Vagina (tissue), 2 donors: ENCODE measurements around the gene POLR2J2.
"Not testable (repeated sequence)": the region's sequence is repeated elsewhere in the genome, so short reads cannot be mapped to it uniquely, and the experiment has no call there.

Experiments used
- CTCF ChIP-seq, 3 experiments: fragments of 450-650 bp in 2 of 3; fragments of 200-600 bp in 1 of 3; sonication (generic) in 1 of 3; IDR thresholded peaks; one replicate each; pipeline ENCODE4 v1.5.1; 2017 to 2019; ENCODE audit warnings: antibody characterized with exemption in 3 of 3, mild to moderate bottlenecking in 2 of 3, moderate library complexity in 2 of 3
- POLR2A ChIP-seq, 2 donors: fragments of 450-650 bp; IDR thresholded peaks; one replicate each; pipeline ENCODE4 v1.6.1; 2017; ENCODE audit warnings: antibody characterized with exemption in 2 of 2, mild to moderate bottlenecking in 2 of 2, moderate library complexity in 2 of 2
- POLR2AphosphoS5 ChIP-seq, 2 donors: sonication (generic); formaldehyde crosslinking; IDR thresholded peaks; one replicate each; pipeline ENCODE4 v1.9.0; 2017; ENCODE audit warnings: antibody characterized with exemption in 2 of 2, mild to moderate bottlenecking in 2 of 2, low read depth in 1 of 2; ENCODE audit not compliant: insufficient read depth in 1 of 2

DNA sequence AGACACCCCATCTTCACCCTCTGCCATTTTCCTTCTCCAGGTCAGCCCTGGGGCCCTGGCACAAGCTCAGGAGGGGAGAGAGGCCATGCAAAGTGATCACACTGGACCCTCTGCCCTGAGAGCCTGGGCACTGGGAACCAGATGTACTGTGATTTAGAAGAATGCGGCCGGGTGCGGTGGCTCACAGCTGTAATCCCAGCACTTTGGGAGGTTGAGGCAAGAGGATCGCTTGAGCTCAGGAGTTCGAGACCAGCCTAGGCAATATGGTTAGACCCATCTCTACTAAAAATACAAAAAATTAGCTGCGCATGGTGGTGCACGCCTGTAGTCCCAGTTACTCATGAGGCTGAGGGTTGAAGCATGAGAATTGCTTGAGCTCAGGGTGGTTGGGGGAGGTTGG lies 23.6 kb downstream of the POLR2J2 start:
- TF ChIP-seq CTCF (IDR thresholded peaks at IDR 0.05); POLR2AphosphoS5 (IDR thresholded peaks at IDR 0.05; ENCODE audit: insufficient read depth in 1 of 2, low read depth in 1 of 2); POLR2A (IDR thresholded peaks at IDR 0.05): not testable (repeated sequence)
